Body of pancreas (tissue), 4 donors: Measurements from ENCODE around the gene SHC4.

ENCODE experiments used
- POLR2A ChIP-seq, 3 donors: fragments of 450-650 bp; IDR thresholded peaks; one replicate each; pipeline ENCODE4 v1.6.1; 2016; ENCODE audit warnings: antibody characterized with exemption in 3 of 3, mild to moderate bottlenecking in 2 of 3
- TF ChIP-seq, protein P1 (sequence below), 7 experiments: fragments of 450-650 bp in 4 of 7; fragments of 200-600 bp in 3 of 7; sonication (generic) in 3 of 7; IDR thresholded peaks; one replicate each; pipeline ENCODE4 v1.5.1; 2016 to 2019; ENCODE audit warnings: antibody characterized with exemption in 7 of 7

- TF ChIP-seq, protein P1, sequence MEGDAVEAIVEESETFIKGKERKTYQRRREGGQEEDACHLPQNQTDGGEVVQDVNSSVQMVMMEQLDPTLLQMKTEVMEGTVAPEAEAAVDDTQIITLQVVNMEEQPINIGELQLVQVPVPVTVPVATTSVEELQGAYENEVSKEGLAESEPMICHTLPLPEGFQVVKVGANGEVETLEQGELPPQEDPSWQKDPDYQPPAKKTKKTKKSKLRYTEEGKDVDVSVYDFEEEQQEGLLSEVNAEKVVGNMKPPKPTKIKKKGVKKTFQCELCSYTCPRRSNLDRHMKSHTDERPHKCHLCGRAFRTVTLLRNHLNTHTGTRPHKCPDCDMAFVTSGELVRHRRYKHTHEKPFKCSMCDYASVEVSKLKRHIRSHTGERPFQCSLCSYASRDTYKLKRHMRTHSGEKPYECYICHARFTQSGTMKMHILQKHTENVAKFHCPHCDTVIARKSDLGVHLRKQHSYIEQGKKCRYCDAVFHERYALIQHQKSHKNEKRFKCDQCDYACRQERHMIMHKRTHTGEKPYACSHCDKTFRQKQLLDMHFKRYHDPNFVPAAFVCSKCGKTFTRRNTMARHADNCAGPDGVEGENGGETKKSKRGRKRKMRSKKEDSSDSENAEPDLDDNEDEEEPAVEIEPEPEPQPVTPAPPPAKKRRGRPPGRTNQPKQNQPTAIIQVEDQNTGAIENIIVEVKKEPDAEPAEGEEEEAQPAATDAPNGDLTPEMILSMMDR (IDR thresholded peaks at IDR 0.05) = no peak
- no peak for TF ChIP-seq POLR2A (IDR thresholded peaks at IDR 0.05)
These were observed 185.9 kb downstream of the SHC4 start for GRCh38 chr15:48777645-48778330.
